HepG2 (cell line): ENCODE results near the gene FHL3. TPM values are rescaled to one million over a fixed set of nuclear protein-coding genes. Genes with fewer than 3 reads are reported as not detected.

ENCODE experiments used
- ATAC-seq: fragments of 200-7000 bp; cut with Tn5 transposase; 3 replicates; pipeline ENCODE4 v1.9.1; 2020; ENCODE audit warnings: mild to moderate bottlenecking, moderate library complexity
- BruUV-seq: library from RNA; stranded (reverse); fragments of 400-500 nt; replicated peaks from 2 replicates; lab custom pipeline; 2021; lab: Mats Ljungman, UMichigan
- CTCF ChIA-PET: fragments of 300-600 bp; formaldehyde crosslinking; extraction: SDS; loops from one replicate; lab custom pipeline; 2021; ENCODE audit warnings: low total read pairs, inconsistent platforms, low intra/inter-chr PET ratio; lab: Yijun Ruan, JAX
- POLR2A ChIA-PET: fragments of 350-600 bp; sonication (Branson Sonifier 250); formaldehyde crosslinking; loops from one replicate; lab custom pipeline; 2020; ENCODE audit warnings: antibody characterized with exemption, inconsistent platforms; lab: Yijun Ruan, JAX
- DNase-seq: peaks from one replicate; pipeline ENCODE4 v3.0.0-alpha.2; 2015; ENCODE audit warnings: low spot score
- FAIRE-seq: peaks from 3 replicates; lab custom pipeline; 2011; peaks lifted over from hg19 to GRCh38; lab: Jason Lieb, UNC
- H2AFZ ChIP-seq: one replicate; pipeline ENCODE4 v1.6.1; 2011; ENCODE audit warnings: low read length, inconsistent platforms
- H3K27ac ChIP-seq: fragments of 300-600 bp; 3 replicates; pipeline ENCODE4 v1.8.0; 2011; ENCODE audit warnings: mixed run types, mild to moderate bottlenecking, mixed read lengths, low read length, inconsistent platforms; ENCODE audit not compliant: insufficient read depth; ENCODE audit errors: extremely low read length
- H3K27me3 ChIP-seq, 2 experiments: fragments of 200-600 bp in 1 of 2; 2 replicates in 1 of 2; 3 replicates in 1 of 2; pipeline versions ENCODE4 v1.6.0 to v1.8.0; 2011; ENCODE audit warnings: low read length in 2 of 2, mild to moderate bottlenecking in 2 of 2, moderate library complexity in 2 of 2, inconsistent platforms in 1 of 2; ENCODE audit not compliant: insufficient read depth in 2 of 2, control insufficient read depth in 1 of 2
- H3K36me3 ChIP-seq, 2 experiments: fragments of 200-600 bp in 1 of 2; replicated peaks in 1 of 2; 2 replicates in 1 of 2; 3 replicates in 1 of 2; pipeline versions ENCODE4 v1.5.1 to v1.8.0; 2011; ENCODE audit warnings: low read length in 2 of 2, inconsistent platforms in 1 of 2; ENCODE audit not compliant: insufficient read depth in 2 of 2, control insufficient read depth in 1 of 2
- H3K4me1 ChIP-seq: 2 replicates; pipeline ENCODE4 v1.5.1; 2012; ENCODE audit warnings: low read length, inconsistent platforms; ENCODE audit not compliant: insufficient read depth
- H3K4me2 ChIP-seq: 2 replicates; pipeline ENCODE4 v1.6.0; 2011; ENCODE audit warnings: low read depth, low read length, inconsistent platforms
- H3K4me3 ChIP-seq, 3 experiments: fragments of 200-600 bp in 1 of 3; sonication (generic), shearing (Covaris generic) in 1 of 3; replicated peaks in 1 of 3; 2 replicates each; pipeline ENCODE4 v1.5.1; 2011 to 2016; ENCODE audit warnings: low read length in 3 of 3, inconsistent platforms in 2 of 3, low read depth in 2 of 3, mild to moderate bottlenecking in 2 of 3, control low read depth in 1 of 3, mixed read lengths in 1 of 3; ENCODE audit not compliant: insufficient read depth in 1 of 3
- H3K79me2 ChIP-seq: one replicate; pipeline ENCODE4 v1.6.1; 2011; ENCODE audit warnings: low read length, inconsistent platforms; ENCODE audit not compliant: insufficient read depth
- H3K9ac ChIP-seq: 2 replicates; pipeline ENCODE4 v1.6.0; 2011; ENCODE audit warnings: mild to moderate bottlenecking, low read depth, low read length, inconsistent platforms; ENCODE audit not compliant: insufficient read depth
- H3K9me3 ChIP-seq: 2 replicates; pipeline ENCODE4 v1.5.1; 2012; ENCODE audit warnings: mild to moderate bottlenecking, low read length
- H4K20me1 ChIP-seq: 2 replicates; pipeline ENCODE4 v1.6.0; 2011; ENCODE audit warnings: inconsistent platforms, mild to moderate bottlenecking, low read length, moderate library complexity; ENCODE audit not compliant: insufficient read depth
- CC2D1A ChIP-seq: sonication (generic); formaldehyde crosslinking; IDR thresholded peaks from 2 replicates; pipeline ENCODE4 v1.8.1; 2023; ENCODE audit warnings: mild to moderate bottlenecking, missing genetic modification reagents
- DMAP1 ChIP-seq: IDR thresholded peaks from 2 replicates; pipeline ENCODE4 v1.6.1; 2016
- HNRNPUL1 ChIP-seq: fragments of 200-400 bp; formaldehyde crosslinking; IDR thresholded peaks from 2 replicates; pipeline ENCODE4 v1.6.1; 2017; ENCODE audit warnings: low read depth, mild to moderate bottlenecking, low read length, moderate library complexity
- IRX3 ChIP-seq: sonication (generic); formaldehyde crosslinking; IDR thresholded peaks from 2 replicates; pipeline ENCODE4 v1.8.1; 2023; ENCODE audit warnings: mild to moderate bottlenecking, low read depth, missing genetic modification reagents, borderline replicate concordance
- JUNB ChIP-seq: sonication (generic); formaldehyde crosslinking; IDR thresholded peaks from 2 replicates; pipeline ENCODE4 v1.8.0; 2022; ENCODE audit warnings: missing genetic modification reagents, mild to moderate bottlenecking, borderline replicate concordance
- MTF1 ChIP-seq: sonication (generic); formaldehyde crosslinking; IDR thresholded peaks from 2 replicates; pipeline ENCODE4 v1.5.0; 2020; ENCODE audit warnings: missing genetic modification reagents
- NFATC3 ChIP-seq: sonication (generic); formaldehyde crosslinking; IDR thresholded peaks from 2 replicates; pipeline ENCODE4 v1.5.1; 2020; ENCODE audit warnings: mild to moderate bottlenecking, missing genetic modification reagents
- PHF5A ChIP-seq: IDR thresholded peaks from one replicate; pipeline ENCODE4 v1.6.1; 2018; ENCODE audit warnings: low read depth, missing genetic modification reagents; ENCODE audit not compliant: unreplicated experiment
- SRSF4 ChIP-seq: fragments of 200-400 bp; formaldehyde crosslinking; IDR thresholded peaks from one replicate; pipeline ENCODE4 v1.6.1; 2018; ENCODE audit warnings: mild to moderate bottlenecking, low read depth, low read length, moderate library complexity; ENCODE audit not compliant: poor library complexity, severe bottlenecking
- YEATS4 ChIP-seq: sonication (generic); formaldehyde crosslinking; IDR thresholded peaks from 2 replicates; pipeline ENCODE4 v1.4.0; 2020; ENCODE audit warnings: missing genetic modification reagents, borderline replicate concordance
- ZFP62 ChIP-seq: sonication (generic); formaldehyde crosslinking; IDR thresholded peaks from 2 replicates; pipeline ENCODE4 v1.4.0; 2020; ENCODE audit warnings: missing genetic modification reagents
- ZNF605 ChIP-seq: sonication (generic); formaldehyde crosslinking; IDR thresholded peaks from 2 replicates; pipeline ENCODE4 v1.8.0; 2022; ENCODE audit warnings: mild to moderate bottlenecking, missing genetic modification reagents
- ZNF7 ChIP-seq: IDR thresholded peaks from 2 replicates; pipeline ENCODE4 v1.6.1; 2016; ENCODE audit warnings: missing biosample characterization, missing genetic modification reagents
- WGBS: methylation state at CpG from one replicate; pipeline ENCODE4 v1.1.6; 2017; ENCODE audit warnings: low lambda C conversion rate; 5-methylcytosine and 5-hydroxymethylcytosine counted together
- in situ Hi-C: cut with HindIII; loops from 2 replicates; pipeline ENCODE4 v1.10.0; 2017; ENCODE audit warnings: low pct_unique_long_range_greater_than_20kb; ENCODE audit not compliant: extremely low pct_ligation_motif_present
- intact Hi-C: fragments of 100-400 bp; cut with micrococcal nuclease; formaldehyde crosslinking; loops from one replicate; pipeline ENCODE4 v1.10.0; 2022; ENCODE audit not compliant: unreplicated experiment
- polyA plus RNA-seq, 8 experiments: library from polyadenylated mRNA; depleted of rRNA in 3 of 8; stranded (reverse) in 7 of 8; unstranded in 1 of 8; fragments of >200 nt; fragmentation: Illumina TruSeq in 4 of 8; extraction: Trizol in 4 of 8; gene quantifications; 2 replicates each; pipeline versions ENCODE4 v1.2.1 to v1.2.3, GENCODE V29; 2011 to 2016; ENCODE audit warnings: low read depth in 4 of 8, missing spikeins in 1 of 8, mixed read lengths in 1 of 8; ENCODE audit not compliant: insufficient read depth in 1 of 8
- total RNA-seq, 5 experiments: library from RNA; depleted of rRNA; stranded (reverse); fragments of >200 nt; fragmentation: Illumina TruSeq; extraction: Trizol; gene quantifications; 2 replicates each; pipeline ENCODE4 v1.2.3, GENCODE V29; 2016; ENCODE audit warnings: low read depth in 1 of 5
- TF ChIP-seq, protein P1 (sequence below): sonication (generic); formaldehyde crosslinking; IDR thresholded peaks from 2 replicates; pipeline ENCODE4 v1.5.1; 2020; ENCODE audit warnings: missing genetic modification reagents, mild to moderate bottlenecking, borderline replicate concordance
- TF ChIP-seq, protein P2 (sequence below): sonication (generic); formaldehyde crosslinking; IDR thresholded peaks from 2 replicates; pipeline ENCODE4 v1.5.0; 2020; ENCODE audit warnings: missing genetic modification reagents, mild to moderate bottlenecking, borderline replicate concordance
- TF ChIP-seq, protein P3 (sequence below): IDR thresholded peaks from 2 replicates; pipeline ENCODE4 v1.4.0; 2020; ENCODE audit warnings: mild to moderate bottlenecking, missing genetic modification reagents
- TF ChIP-seq, protein P4 (sequence below): sonication (generic); formaldehyde crosslinking; IDR thresholded peaks from 2 replicates; pipeline ENCODE4 v1.4.0; 2020; ENCODE audit warnings: missing genetic modification reagents, mild to moderate bottlenecking, borderline replicate concordance

FHL3 gene
- total and polyA plus RNA-seq, 2 of the 13 experiments (the other 11 are each of a cell fraction or from before 2014, with no cell fraction given), result 2.8 to 6.6 TPM

DNA sequence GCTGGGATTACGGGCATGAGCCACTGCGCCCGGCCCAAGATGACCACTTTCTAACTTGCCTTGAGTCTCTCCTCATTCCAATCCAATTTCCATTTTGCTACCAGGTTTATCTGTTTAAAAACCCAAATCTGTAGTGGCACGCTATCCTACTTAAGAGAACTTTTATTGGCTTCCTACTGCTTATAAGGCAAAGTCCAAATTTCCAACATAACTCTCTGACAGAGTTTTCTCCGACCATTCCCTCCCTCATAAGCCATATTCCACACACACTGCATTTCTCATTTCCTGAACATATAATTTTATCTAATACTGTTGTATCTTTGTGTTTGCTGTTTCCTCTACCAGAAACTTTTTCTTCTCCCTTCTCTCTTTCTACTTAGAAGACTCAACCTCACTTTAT is 30.7 kb downstream of the FHL3 start:
- no peaks in the 10 kb centered on the region for H3K79me2 ChIP-seq
- no peaks in the 10 kb centered on the region for H3K27me3 ChIP-seq
- FAIRE-seq (no peak), DNase-seq (no peak), ATAC-seq (no peak)
- POLR2A ChIA-PET, result no interaction called here
- BruUV-seq, result no TSS peak
- intact Hi-C loops, result no loop called here
- 98% methylated on average over 5 of the region's 5 CpGs for WGBS
- H3K4me1 ChIP-seq, result no peaks in the 10 kb centered on the region
- H3K36me3 ChIP-seq, result peaks cover 17 to 51% of the 10 kb centered on the region in 2 experiments
- CTCF ChIA-PET, result interaction anchor here (1.5 to 2.1 kb wide), 2 partner anchors 55 to 84 kb away, joined by 8 to 23 read pairs; no protein-coding TSS in a partner anchor
- H3K9ac ChIP-seq, result no peak overlapping the region
- H3K4me3 ChIP-seq, result no peak overlapping the region
- H2AFZ ChIP-seq, result no peak overlapping the region
- no peak overlapping the region for H3K4me2 ChIP-seq
- no peaks in the 10 kb centered on the region for H4K20me1 ChIP-seq
- no peak overlapping the region for H3K27ac ChIP-seq
- in situ Hi-C loops, result no loop called here
- no peaks in the 10 kb centered on the region for H3K9me3 ChIP-seq
- TF ChIP-seq JUNB (CRISPR knock-in tag) (no peak), NFATC3 (CRISPR knock-in tag) (no peak), MTF1 (CRISPR knock-in tag) (no peak), ZNF7 (CRISPR knock-in tag) (no peak), YEATS4 (CRISPR knock-in tag) (no peak), ZNF605 (no peak), PHF5A (CRISPR knock-in tag) (no peak), SRSF4 (no peak), DMAP1 (CRISPR knock-in tag) (no peak), HNRNPUL1 (no peak), ZFP62 (CRISPR knock-in tag) (no peak), CC2D1A (CRISPR knock-in tag) (no peak), IRX3 (no peak)
- TF ChIP-seq, protein P1, sequence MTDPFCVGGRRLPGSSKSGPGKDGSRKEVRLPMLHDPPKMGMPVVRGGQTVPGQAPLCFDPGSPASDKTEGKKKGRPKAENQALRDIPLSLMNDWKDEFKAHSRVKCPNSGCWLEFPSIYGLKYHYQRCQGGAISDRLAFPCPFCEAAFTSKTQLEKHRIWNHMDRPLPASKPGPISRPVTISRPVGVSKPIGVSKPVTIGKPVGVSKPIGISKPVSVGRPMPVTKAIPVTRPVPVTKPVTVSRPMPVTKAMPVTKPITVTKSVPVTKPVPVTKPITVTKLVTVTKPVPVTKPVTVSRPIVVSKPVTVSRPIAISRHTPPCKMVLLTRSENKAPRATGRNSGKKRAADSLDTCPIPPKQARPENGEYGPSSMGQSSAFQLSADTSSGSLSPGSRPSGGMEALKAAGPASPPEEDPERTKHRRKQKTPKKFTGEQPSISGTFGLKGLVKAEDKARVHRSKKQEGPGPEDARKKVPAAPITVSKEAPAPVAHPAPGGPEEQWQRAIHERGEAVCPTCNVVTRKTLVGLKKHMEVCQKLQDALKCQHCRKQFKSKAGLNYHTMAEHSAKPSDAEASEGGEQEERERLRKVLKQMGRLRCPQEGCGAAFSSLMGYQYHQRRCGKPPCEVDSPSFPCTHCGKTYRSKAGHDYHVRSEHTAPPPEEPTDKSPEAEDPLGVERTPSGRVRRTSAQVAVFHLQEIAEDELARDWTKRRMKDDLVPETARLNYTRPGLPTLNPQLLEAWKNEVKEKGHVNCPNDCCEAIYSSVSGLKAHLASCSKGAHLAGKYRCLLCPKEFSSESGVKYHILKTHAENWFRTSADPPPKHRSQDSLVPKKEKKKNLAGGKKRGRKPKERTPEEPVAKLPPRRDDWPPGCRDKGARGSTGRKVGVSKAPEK, result no peak
- TF ChIP-seq, protein P2, sequence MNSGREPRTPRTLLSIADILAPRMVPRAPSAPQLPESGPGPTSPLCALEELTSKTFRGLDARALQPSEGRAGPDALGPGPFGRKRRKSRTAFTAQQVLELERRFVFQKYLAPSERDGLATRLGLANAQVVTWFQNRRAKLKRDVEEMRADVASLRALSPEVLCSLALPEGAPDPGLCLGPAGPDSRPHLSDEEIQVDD (CRISPR knock-in tag), result no peak
- TF ChIP-seq, protein P3, sequence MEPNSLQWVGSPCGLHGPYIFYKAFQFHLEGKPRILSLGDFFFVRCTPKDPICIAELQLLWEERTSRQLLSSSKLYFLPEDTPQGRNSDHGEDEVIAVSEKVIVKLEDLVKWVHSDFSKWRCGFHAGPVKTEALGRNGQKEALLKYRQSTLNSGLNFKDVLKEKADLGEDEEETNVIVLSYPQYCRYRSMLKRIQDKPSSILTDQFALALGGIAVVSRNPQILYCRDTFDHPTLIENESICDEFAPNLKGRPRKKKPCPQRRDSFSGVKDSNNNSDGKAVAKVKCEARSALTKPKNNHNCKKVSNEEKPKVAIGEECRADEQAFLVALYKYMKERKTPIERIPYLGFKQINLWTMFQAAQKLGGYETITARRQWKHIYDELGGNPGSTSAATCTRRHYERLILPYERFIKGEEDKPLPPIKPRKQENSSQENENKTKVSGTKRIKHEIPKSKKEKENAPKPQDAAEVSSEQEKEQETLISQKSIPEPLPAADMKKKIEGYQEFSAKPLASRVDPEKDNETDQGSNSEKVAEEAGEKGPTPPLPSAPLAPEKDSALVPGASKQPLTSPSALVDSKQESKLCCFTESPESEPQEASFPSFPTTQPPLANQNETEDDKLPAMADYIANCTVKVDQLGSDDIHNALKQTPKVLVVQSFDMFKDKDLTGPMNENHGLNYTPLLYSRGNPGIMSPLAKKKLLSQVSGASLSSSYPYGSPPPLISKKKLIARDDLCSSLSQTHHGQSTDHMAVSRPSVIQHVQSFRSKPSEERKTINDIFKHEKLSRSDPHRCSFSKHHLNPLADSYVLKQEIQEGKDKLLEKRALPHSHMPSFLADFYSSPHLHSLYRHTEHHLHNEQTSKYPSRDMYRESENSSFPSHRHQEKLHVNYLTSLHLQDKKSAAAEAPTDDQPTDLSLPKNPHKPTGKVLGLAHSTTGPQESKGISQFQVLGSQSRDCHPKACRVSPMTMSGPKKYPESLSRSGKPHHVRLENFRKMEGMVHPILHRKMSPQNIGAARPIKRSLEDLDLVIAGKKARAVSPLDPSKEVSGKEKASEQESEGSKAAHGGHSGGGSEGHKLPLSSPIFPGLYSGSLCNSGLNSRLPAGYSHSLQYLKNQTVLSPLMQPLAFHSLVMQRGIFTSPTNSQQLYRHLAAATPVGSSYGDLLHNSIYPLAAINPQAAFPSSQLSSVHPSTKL (CRISPR knock-in tag), result no peak
- TF ChIP-seq, protein P4, sequence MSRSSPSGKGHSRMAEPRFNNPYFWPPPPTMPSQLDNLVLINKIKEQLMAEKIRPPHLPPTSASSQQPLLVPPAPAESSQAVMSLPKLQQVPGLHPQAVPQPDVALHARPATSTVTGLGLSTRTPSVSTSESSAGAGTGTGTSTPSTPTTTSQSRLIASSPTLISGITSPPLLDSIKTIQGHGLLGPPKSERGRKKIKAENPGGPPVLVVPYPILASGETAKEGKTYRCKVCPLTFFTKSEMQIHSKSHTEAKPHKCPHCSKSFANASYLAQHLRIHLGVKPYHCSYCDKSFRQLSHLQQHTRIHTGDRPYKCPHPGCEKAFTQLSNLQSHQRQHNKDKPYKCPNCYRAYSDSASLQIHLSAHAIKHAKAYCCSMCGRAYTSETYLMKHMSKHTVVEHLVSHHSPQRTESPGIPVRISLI (CRISPR knock-in tag), result no peak
